ENCODE data around the gene PLAAT4.

The PLAAT4 gene

DNA sequence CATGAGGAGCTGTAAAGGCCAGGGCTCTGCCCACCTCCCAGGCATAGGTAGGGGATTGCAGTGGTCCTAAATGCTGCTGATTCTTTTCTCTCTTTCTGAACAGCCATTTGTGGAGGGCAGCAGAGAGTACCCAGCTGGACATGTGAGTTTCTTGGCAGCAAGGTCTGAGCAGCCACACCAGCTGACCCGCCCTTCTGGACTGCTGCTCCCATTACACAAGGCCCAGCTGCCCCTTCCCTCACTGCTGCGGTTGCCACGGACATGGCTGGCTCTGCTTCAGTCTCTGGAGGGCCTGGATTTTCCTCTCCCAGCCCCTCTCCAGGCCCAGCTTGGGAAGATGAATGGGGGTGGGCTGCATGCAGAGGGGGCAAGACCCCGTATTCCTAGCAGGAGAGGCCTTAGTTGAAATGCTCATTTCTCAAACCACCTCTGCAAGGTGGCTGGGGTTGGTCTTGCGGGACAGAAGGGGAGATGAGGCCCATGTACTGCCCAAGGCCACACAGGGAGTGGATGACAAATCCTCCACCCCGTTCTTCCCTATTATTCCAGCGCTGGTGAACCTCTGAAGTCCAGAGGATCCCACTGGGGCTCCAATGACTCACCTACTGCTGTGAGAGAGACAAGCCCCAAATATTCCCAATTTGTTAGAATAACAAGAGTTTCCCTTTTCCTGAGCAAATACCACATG, 26.1 kb upstream of the PLAAT4 start:
- no peak overlapping the region for H3K4me3 ChIP-seq (ENCODE audit: low read depth, low read length)

DNA sequence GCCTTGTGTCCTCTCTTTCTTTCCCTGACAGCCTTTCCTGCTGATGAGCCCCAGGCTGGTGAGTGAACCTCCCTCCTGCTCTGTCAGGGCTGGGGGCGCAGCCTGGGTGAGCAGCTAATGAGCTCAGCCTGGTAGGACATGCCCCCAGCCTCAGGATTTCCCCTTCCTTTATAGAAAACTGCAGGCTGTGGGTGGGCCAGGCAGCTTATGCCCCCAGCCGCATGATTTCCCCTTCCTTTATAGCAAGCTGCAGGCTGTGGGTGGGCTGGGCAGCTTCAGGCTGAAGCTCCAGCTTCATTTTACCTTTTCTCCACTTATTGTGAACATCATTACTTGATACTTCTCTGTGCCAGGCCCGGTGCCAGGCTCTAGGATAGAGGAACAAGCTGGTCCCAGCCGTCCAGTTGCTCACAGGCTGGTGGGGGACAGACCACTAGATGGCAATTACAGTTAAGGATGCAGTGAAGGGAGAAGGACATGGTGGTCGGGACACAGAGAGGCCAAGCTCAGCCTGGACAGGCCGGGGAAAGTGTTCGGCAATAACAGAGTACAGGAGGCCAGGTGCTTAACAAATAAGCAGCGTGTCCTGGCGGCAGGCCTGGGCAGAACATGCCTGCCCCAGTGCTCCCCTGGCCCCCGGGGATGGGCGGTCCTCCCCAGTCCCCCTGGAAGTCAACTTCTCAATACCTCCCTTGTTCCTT, 25.4 kb upstream of the PLAAT4 start:
- TF ChIP-seq, protein P1, sequence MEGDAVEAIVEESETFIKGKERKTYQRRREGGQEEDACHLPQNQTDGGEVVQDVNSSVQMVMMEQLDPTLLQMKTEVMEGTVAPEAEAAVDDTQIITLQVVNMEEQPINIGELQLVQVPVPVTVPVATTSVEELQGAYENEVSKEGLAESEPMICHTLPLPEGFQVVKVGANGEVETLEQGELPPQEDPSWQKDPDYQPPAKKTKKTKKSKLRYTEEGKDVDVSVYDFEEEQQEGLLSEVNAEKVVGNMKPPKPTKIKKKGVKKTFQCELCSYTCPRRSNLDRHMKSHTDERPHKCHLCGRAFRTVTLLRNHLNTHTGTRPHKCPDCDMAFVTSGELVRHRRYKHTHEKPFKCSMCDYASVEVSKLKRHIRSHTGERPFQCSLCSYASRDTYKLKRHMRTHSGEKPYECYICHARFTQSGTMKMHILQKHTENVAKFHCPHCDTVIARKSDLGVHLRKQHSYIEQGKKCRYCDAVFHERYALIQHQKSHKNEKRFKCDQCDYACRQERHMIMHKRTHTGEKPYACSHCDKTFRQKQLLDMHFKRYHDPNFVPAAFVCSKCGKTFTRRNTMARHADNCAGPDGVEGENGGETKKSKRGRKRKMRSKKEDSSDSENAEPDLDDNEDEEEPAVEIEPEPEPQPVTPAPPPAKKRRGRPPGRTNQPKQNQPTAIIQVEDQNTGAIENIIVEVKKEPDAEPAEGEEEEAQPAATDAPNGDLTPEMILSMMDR (IDR thresholded peaks at IDR 0.05; ENCODE audit: low read depth, low read length), result no peak
- H3K4me3 ChIP-seq (ENCODE audit: low read depth, low read length), result no peak overlapping the region

More for the DNA sequence above, 26.1 kb upstream of the PLAAT4 start:
- TF ChIP-seq, protein P1 (IDR thresholded peaks at IDR 0.05; ENCODE audit: low read depth, low read length), result no peak

DNA sequence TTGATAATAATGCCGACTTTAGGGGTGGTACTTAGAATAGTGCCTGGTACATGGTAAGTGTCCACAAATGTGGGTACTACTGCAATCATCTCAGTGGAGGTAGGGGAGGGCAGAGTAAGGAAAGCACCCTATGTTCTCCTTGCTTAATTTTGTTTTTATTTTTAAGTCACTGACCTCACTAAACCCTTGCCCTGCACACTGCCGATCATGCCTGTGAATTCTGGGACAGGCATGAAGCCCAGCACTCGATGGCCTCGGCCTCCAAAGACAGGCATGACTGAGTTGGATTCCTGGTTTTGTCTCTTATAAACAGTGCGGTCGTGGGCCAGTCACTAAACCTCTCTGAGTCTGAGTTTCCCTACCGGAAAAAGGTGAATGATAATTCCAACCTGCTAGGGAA, 23.8 kb upstream of the PLAAT4 start:
- TF ChIP-seq, protein P1 (IDR thresholded peaks at IDR 0.05; ENCODE audit: low read depth, low read length), result no peak
- no peak overlapping the region for H3K4me3 ChIP-seq (ENCODE audit: low read depth, low read length)

DNA sequence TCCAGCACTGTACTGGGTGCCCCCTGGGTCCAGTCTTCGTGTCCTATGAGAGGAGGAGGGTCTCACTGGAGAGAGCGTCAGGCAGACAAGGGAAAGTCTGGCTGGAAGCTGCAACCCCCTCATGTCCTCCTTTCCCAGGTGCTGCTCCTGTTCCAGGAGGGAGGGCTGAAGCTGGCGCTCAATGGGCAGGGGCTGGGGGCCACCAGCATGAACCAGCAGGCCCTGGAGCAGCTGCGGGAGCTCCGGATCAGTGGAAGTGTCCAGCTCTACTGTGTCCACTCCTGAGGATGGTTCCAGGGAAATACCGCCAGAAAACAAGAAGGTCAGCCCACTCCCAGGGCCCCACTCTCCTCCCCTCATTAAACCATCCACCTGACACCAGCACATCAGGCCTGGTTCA, 20.5 kb upstream of the PLAAT4 start:
- H3K4me3 ChIP-seq (ENCODE audit: low read depth, low read length), result no peak overlapping the region
- TF ChIP-seq, protein P1 (IDR thresholded peaks at IDR 0.05; ENCODE audit: low read depth, low read length), result no peak

DNA sequence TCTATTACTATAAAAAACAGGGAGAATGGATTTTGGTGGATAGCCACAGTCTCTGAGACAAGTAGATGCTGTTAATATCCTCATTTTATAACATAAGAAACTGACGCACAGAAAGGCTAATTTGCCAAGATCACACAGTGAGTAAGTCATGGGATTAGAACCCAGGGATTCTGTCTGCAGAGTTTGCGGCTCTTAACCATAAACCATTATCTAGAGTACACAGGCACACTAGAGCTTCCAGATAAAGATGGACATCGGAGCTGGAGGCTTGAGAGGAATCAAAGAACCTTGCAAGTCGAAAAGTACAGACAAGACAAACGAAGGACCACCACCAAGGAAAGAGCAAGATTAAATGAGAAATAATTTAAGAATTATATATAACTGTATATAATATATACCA, 19.5 kb upstream of the PLAAT4 start:
- no peak overlapping the region for H3K4me3 ChIP-seq (ENCODE audit: low read depth, low read length)
- TF ChIP-seq, protein P1 (IDR thresholded peaks at IDR 0.05; ENCODE audit: low read depth, low read length), result no peak

DNA sequence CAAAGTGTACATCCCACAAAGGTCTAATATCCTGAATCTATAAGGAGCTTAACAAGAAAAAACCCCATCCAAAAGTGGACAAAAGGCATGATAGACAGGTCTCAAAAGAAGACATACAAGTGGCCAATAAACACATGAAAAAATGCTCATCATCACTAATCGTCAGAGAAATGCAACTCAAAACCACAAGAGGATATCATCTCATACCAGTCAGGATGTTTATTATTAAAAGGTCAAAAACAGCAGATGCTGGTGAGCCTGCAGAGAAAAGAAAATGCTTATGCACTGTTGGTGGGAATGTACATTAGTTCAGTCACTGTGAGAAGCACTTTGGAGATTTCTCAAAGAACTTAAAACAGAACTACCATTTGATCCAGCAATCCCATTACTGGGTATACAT, 18.1 kb upstream of the PLAAT4 start:
- TF ChIP-seq, protein P1 (IDR thresholded peaks at IDR 0.05; ENCODE audit: low read depth, low read length), result no peak
- no peak overlapping the region for H3K4me3 ChIP-seq (ENCODE audit: low read depth, low read length)

DNA sequence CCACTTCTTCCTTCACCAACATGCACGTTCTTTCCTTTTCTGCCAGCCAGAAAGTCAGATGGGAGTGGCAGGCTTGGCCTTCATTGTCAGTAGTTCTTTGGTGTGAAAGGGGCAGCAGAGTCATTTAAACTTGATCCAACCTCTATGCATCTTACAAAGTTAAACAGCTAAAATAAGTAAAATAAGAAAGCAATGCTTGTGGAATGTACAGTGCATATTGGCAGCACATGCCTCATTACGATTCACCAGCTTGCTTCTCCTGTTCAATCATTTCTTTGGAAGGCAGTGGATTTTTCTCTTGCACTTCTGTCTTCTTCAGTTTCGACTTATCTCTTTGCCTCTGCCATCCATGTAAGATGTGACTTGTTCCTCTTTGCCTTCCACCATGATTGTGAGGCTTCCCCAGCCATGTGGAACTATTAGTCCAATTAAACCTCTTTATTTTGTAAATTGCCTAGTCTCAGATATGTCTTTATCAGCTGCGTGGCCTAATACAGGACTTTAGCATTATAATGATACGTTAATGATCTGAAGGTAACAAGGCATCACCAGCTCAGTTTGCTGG, 15.9 kb upstream of the PLAAT4 start:
- H3K4me3 ChIP-seq (ENCODE audit: low read depth, low read length), result no peak overlapping the region
- TF ChIP-seq, protein P1 (IDR thresholded peaks at IDR 0.05; ENCODE audit: low read depth, low read length), result no peak

All from WI38 (cell line).